Stimulated activated CD8-positive, alpha-beta memory T cell treated with anti-CD3 and anti-CD28 coated beads, Interleukin-4, amount 100 ng/mL, for 48 hours (primary cell): ENCODE data around the gene PRRC2B.
"Not testable (repeated sequence)": the region's sequence is repeated elsewhere in the genome, so short reads cannot be mapped to it uniquely, and the experiment has no call there.

ENCODE experiments used
- DNase-seq: peaks from one replicate; pipeline ENCODE4 v3.0.0-alpha.2; 2020

The PRRC2B gene

GRCh38 chr9:131439224-131439623, 45.3 kb downstream of the PRRC2B start:
- no peak for DNase-seq

DNA sequence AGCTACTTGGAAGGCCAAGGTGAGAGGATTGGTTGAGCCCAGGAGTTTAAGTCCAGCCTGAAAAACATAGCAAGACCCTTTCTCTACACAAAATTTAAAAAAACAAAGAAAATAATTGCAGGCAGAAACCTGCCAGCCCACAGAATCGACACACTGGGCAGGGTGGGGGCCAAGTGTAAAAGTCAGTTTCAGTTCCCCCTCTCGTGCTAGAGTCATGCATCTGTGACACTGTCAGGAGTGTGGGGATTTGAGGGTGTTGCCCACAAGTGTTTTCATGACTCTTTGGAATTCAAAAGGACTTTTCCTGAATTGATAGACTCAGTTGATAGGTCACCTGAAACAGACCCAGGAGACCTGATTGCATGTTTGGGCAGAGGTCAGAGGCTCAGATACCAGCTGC, 47.6 kb downstream of the PRRC2B start:
- no peak for DNase-seq

GRCh38 chr9:131442351-131442750, 48.5 kb downstream of the PRRC2B start:
- no peak for DNase-seq

- DNase-seq, result no peak
Measured at GRCh38 chr9:131443648-131444047, 49.8 kb downstream of the PRRC2B start.

DNA sequence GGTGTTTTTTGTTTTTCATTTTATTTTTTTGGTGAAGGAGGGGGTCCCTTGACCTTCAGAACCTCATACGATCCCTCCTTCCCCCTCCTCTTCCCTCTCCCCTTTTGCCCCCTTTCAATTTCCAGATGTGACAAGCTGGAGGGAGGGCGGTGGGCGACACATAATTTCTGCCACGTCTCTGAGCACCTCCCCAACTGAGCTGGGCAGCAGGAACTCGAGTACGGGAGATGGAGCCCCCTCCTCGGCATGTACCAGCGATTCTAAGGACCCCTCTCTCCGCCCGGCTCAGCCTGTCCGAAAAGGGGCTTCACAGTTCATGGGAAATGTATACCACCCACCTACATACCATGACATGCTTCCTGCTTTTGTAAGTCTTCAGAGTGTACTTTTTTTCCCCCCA, 52.4 kb downstream of the PRRC2B start:
- no peak for DNase-seq

DNA sequence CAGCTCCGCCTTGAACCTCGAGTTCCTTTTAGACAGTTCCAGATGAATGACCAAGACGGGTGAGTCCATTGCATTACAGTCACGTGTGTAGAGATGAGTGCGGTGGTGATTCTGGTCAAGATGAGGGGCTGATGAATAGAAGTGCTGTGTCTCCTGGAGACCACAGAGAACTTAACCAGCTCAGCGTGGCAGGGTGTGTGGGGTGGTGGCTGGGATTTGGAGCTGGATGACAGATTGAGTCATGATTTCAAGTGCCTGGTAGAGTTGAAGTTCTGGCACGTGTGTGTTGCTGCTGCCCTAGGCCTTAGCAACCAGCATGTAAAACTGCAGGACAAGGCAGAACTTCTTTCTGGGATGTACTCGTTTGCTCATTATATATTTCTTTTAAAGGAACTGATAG, 53.3 kb downstream of the PRRC2B start:
- DNase-seq, result no peak

- no peak for DNase-seq
Measured at GRCh38 chr9:131447600-131447999, 53.7 kb downstream of the PRRC2B start.

- DNase-seq, result no peak
Measured at GRCh38 chr9:131448818-131449217, 54.9 kb downstream of the PRRC2B start.

GRCh38 chr9:131449276-131449675, 55.4 kb downstream of the PRRC2B start:
- no peak for DNase-seq

DNA sequence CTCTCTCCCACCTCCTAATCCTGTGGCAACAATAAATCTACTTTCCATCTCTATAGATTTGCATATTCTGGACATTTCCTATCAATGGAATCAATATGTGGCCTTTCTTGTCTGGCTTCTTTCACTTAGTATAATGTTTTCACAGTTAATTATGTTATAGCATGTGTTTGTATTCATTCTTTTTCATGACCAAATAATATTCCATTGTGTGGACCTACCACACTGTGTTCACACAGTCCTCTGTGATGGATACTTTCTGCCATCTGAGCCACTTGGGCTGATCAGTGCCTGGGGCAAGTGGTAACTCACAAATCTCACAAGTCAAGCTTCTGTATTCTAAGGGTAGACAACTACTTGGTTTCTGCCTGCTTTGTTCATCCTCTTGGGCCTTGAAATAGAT, 60.1 kb downstream of the PRRC2B start:
- DNase-seq, result no peak

DNA sequence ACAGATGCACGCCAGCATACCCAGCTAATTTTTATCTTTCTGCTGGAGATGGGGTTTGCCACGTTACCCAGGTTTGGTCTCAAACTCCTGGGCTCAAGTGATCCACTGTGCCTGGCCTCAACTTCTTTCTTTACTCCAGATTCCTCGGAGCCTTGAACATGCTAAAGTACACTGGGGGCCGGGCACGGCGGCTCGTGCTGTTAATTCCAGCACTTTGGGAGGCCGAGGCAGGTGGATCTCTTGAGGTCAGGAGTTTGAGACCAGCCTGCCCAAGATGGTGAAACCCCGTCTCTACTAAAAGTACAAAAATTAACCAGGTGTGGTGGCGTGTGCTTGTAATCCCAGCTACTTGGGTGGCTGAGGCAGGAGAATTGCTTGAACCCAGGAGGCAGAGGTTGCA, 61.8 kb downstream of the PRRC2B start:
- DNase-seq, result not testable (repeated sequence)

- DNase-seq, result no peak
Measured at GRCh38 chr9:131457746-131458145, 63.9 kb downstream of the PRRC2B start.

GRCh38 chr9:131459056-131459455, 65.2 kb downstream of the PRRC2B start:
- no peak for DNase-seq

GRCh38 chr9:131461166-131461565, 67.3 kb downstream of the PRRC2B start:
- DNase-seq, result no peak

- no peak for DNase-seq
Measured at GRCh38 chr9:131464354-131465000, 70.6 kb downstream of the PRRC2B start.

DNA sequence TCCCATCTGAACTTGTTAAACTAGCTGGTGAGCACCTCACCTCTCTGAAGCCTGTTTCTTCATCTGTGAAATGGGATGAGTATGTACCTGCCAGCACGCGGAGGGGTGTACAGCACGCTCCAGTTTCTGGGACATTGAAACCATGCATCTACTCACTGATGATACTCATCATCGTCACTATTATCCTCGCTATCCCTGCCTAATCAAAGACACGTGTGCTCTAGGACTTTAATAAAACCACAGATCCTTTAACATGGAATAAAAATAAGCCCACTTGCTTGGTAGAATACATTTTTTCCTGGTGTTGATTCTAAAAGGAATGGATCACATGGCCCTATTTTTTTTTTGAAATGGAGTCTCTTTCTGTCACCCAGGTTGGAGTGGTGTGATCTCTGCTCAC, 71.5 kb downstream of the PRRC2B start:
- no peak for DNase-seq

DNA sequence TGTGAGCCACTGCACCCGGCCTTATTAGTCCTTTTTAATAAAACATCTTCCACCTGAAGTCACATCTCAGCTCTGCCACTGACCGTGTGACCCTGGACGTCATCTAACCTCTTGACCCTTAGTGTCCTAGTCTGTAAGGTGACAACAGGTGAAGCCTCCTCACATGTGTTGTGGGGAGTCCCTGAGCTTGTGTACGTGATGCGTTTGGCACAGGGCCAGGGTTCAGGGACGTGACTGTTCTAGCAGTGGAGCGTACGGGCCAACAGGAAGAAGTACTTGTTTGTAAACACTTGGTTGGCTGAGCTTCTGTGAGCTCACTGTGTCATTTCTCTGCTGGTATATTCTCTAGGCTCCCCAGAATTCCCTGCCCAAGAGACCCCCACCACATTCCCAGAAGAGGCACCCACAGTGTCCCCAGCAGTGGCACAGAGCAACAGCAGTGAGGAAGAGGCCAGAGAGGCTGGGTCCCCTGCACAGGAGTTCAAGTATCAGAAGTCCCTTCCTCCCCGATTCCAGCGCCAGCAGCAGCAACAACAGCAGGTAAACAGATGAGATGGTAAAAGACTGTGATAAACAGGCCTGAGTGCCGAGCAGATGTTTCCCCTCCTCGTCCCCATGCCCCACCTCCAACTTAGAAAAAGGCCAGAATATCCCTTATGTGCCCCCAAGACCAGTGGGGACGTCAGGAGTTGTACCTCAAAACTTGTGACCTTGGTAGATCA, 73.5 kb downstream of the PRRC2B start:
- DNase-seq, result no peak

DNA sequence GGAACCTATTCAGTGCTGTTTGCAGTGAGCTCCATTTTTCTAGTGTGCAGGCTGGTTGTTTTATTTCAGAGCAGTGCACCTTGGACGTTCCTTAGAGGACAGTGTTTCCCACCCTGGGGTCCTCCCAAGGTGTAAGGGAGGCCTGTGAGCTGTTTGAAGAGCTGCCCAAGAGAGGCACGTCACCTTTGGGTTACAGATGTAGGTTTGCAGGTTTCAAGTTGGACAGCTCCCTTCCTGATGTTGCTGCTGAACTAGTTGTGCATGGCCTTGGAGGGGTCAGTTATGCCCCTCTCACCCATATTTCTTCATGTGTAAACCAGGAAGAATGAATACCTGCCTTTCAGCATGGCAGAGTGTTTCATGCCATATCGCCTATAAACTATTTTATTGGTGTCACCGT, 74.1 kb downstream of the PRRC2B start:
- no peak for DNase-seq

GRCh38 chr9:131469356-131469755, 75.5 kb downstream of the PRRC2B start:
- DNase-seq, result no peak

GRCh38 chr9:131469951-131470350, 76.1 kb downstream of the PRRC2B start:
- DNase-seq, result no peak

DNA sequence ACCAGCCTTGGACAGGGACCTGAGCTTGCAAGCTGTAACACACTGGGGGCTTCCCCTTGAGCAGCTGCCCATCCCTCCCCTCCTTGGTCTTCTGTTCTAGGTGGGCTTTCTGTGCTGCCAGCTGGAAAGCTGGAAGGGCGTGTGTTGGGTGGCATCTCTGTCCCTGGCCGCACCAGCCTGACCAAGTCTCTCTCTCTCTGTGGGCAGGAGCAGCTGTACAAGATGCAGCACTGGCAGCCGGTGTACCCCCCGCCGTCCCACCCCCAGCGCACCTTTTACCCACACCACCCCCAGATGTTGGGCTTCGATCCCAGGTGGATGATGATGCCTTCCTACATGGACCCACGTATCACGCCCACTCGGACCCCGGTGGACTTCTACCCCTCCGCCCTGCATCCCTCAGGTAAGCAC, 76.7 kb downstream of the PRRC2B start:
- DNase-seq, result no peak

DNA sequence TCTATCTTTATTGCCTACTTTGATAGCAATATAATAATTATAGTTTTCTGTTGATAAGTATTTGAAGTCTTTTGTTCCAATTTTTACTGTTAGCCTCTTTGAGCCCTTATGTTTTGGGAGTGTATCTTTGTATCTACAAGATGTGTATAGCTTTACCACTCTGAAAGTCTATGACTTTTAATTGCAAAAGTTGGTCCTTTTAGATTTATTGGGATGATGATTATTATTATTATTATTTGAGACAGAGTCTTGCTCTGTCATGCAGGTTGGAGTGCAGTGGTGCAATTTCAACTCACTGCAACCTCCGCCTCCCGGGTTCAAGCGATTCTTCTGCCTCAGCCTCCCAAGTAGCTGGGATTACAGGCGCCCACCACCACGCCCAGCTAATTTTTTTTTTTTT, 78.2 kb downstream of the PRRC2B start:
- not testable (repeated sequence) for DNase-seq

GRCh38 chr9:131473198-131473885, 79.5 kb downstream of the PRRC2B start:
- no peak for DNase-seq

DNA sequence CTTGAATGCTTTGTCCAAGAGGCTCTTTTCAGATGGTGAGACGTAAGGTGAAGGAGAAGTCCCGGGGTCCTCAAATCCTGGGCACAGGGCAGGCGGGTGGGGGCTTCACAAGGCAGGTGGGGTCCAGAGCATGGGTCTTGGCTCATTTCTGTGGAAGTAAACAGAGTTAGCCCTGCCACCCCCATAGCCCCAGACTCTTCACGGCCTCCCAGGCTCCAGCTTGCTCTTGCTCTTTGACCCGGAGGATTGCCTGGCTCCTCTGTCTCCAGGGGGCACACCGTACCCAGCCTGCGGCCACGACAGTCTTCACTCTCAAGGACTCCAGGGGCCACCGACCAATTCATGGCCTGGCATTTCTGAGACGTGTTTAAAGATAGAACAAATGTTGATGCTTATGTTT, 80.0 kb downstream of the PRRC2B start:
- DNase-seq, result no peak
